HepG2 (cell line): ENCODE data around the gene MLH1. TPM values are rescaled to one million over a fixed set of nuclear protein-coding genes. Genes with fewer than 3 reads are reported as not detected.
"Not testable (repeated sequence)": the region's sequence is repeated elsewhere in the genome, so short reads cannot be mapped to it uniquely, and the experiment has no call there.

Source experiments
- ATAC-seq: fragments of 200-7000 bp; cut with Tn5 transposase; 3 replicates; pipeline ENCODE4 v1.9.1; 2020; ENCODE audit warnings: mild to moderate bottlenecking, moderate library complexity
- BruUV-seq: library from RNA; stranded (reverse); fragments of 400-500 nt; replicated peaks from 2 replicates; lab custom pipeline; 2021; lab: Mats Ljungman, UMichigan
- CTCF ChIA-PET: fragments of 300-600 bp; formaldehyde crosslinking; extraction: SDS; loops from one replicate; lab custom pipeline; 2021; ENCODE audit warnings: low total read pairs, inconsistent platforms, low intra/inter-chr PET ratio; lab: Yijun Ruan, JAX
- POLR2A ChIA-PET: fragments of 350-600 bp; sonication (Branson Sonifier 250); formaldehyde crosslinking; loops from one replicate; lab custom pipeline; 2020; ENCODE audit warnings: antibody characterized with exemption, inconsistent platforms; lab: Yijun Ruan, JAX
- DNase-seq: peaks from one replicate; pipeline ENCODE4 v3.0.0-alpha.2; 2015; ENCODE audit warnings: low spot score
- FAIRE-seq: peaks from 3 replicates; lab custom pipeline; 2011; peaks lifted over from hg19 to GRCh38; lab: Jason Lieb, UNC
- H2AFZ ChIP-seq: one replicate; pipeline ENCODE4 v1.6.1; 2011; ENCODE audit warnings: low read length, inconsistent platforms
- H3K27ac ChIP-seq: fragments of 300-600 bp; 3 replicates; pipeline ENCODE4 v1.8.0; 2011; ENCODE audit warnings: mixed run types, mild to moderate bottlenecking, mixed read lengths, low read length, inconsistent platforms; ENCODE audit not compliant: insufficient read depth; ENCODE audit errors: extremely low read length
- H3K27me3 ChIP-seq, 2 experiments: fragments of 200-600 bp in 1 of 2; 2 replicates in 1 of 2; 3 replicates in 1 of 2; pipeline versions ENCODE4 v1.6.0 to v1.8.0; 2011; ENCODE audit warnings: low read length in 2 of 2, mild to moderate bottlenecking in 2 of 2, moderate library complexity in 2 of 2, inconsistent platforms in 1 of 2; ENCODE audit not compliant: insufficient read depth in 2 of 2, control insufficient read depth in 1 of 2
- H3K36me3 ChIP-seq, 2 experiments: fragments of 200-600 bp in 1 of 2; replicated peaks in 1 of 2; 2 replicates in 1 of 2; 3 replicates in 1 of 2; pipeline versions ENCODE4 v1.5.1 to v1.8.0; 2011; ENCODE audit warnings: low read length in 2 of 2, inconsistent platforms in 1 of 2; ENCODE audit not compliant: insufficient read depth in 2 of 2, control insufficient read depth in 1 of 2
- H3K4me1 ChIP-seq: 2 replicates; pipeline ENCODE4 v1.5.1; 2012; ENCODE audit warnings: low read length, inconsistent platforms; ENCODE audit not compliant: insufficient read depth
- H3K4me2 ChIP-seq: 2 replicates; pipeline ENCODE4 v1.6.0; 2011; ENCODE audit warnings: low read depth, low read length, inconsistent platforms
- H3K4me3 ChIP-seq, 3 experiments: fragments of 200-600 bp in 1 of 3; sonication (generic), shearing (Covaris generic) in 1 of 3; replicated peaks in 1 of 3; 2 replicates each; pipeline ENCODE4 v1.5.1; 2011 to 2016; ENCODE audit warnings: low read length in 3 of 3, inconsistent platforms in 2 of 3, low read depth in 2 of 3, mild to moderate bottlenecking in 2 of 3, control low read depth in 1 of 3, mixed read lengths in 1 of 3; ENCODE audit not compliant: insufficient read depth in 1 of 3
- H3K79me2 ChIP-seq: one replicate; pipeline ENCODE4 v1.6.1; 2011; ENCODE audit warnings: low read length, inconsistent platforms; ENCODE audit not compliant: insufficient read depth
- H3K9ac ChIP-seq: 2 replicates; pipeline ENCODE4 v1.6.0; 2011; ENCODE audit warnings: mild to moderate bottlenecking, low read depth, low read length, inconsistent platforms; ENCODE audit not compliant: insufficient read depth
- H3K9me3 ChIP-seq: 2 replicates; pipeline ENCODE4 v1.5.1; 2012; ENCODE audit warnings: mild to moderate bottlenecking, low read length
- H4K20me1 ChIP-seq: 2 replicates; pipeline ENCODE4 v1.6.0; 2011; ENCODE audit warnings: inconsistent platforms, mild to moderate bottlenecking, low read length, moderate library complexity; ENCODE audit not compliant: insufficient read depth
- ATF7 ChIP-seq, 2 experiments: fragments of 450-650 bp in 1 of 2; sonication (generic) in 1 of 2; formaldehyde crosslinking in 1 of 2; IDR thresholded peaks; 2 replicates each; pipeline versions ENCODE4 v1.4.0 to v1.6.1; 2016 to 2020; ENCODE audit warnings: antibody characterized with exemption in 1 of 2, mild to moderate bottlenecking in 1 of 2, missing genetic modification reagents in 1 of 2
- NR0B2 ChIP-seq: sonication (generic); formaldehyde crosslinking; IDR thresholded peaks from 2 replicates; pipeline ENCODE4 v1.4.0; 2020; ENCODE audit warnings: mild to moderate bottlenecking, missing genetic modification reagents
- RBM22 ChIP-seq: fragments of 200-400 bp; formaldehyde crosslinking; optimal IDR thresholded peaks from 2 replicates; pipeline ENCODE3; 2017; ENCODE audit warnings: mild to moderate bottlenecking, low read length, moderate library complexity
- ZNF138 ChIP-seq: sonication (generic); formaldehyde crosslinking; IDR thresholded peaks from 2 replicates; pipeline ENCODE4 v1.5.0; 2020; ENCODE audit warnings: mild to moderate bottlenecking, low read depth, missing genetic modification reagents
- ZNF17 ChIP-seq: sonication (generic); formaldehyde crosslinking; IDR thresholded peaks from 2 replicates; pipeline ENCODE4 v1.5.0; 2020; ENCODE audit warnings: mild to moderate bottlenecking, missing genetic modification reagents
- ZNF607 ChIP-seq: sonication (generic); formaldehyde crosslinking; IDR thresholded peaks from 2 replicates; pipeline ENCODE4 v1.5.1; 2020; ENCODE audit warnings: missing genetic modification reagents, mild to moderate bottlenecking, borderline replicate concordance
- ZNF639 ChIP-seq: conservative IDR thresholded peaks from 2 replicates; pipeline ENCODE4 v1.6.1; 2018; ENCODE audit warnings: missing genetic modification reagents
- WGBS: methylation state at CpG from one replicate; pipeline ENCODE4 v1.1.6; 2017; ENCODE audit warnings: low lambda C conversion rate; 5-methylcytosine and 5-hydroxymethylcytosine counted together
- in situ Hi-C: cut with HindIII; loops from 2 replicates; pipeline ENCODE4 v1.10.0; 2017; ENCODE audit warnings: low pct_unique_long_range_greater_than_20kb; ENCODE audit not compliant: extremely low pct_ligation_motif_present
- intact Hi-C: fragments of 100-400 bp; cut with micrococcal nuclease; formaldehyde crosslinking; loops from one replicate; pipeline ENCODE4 v1.10.0; 2022; ENCODE audit not compliant: unreplicated experiment
- polyA plus RNA-seq, 8 experiments: library from polyadenylated mRNA; depleted of rRNA in 3 of 8; stranded (reverse) in 7 of 8; unstranded in 1 of 8; fragments of >200 nt; fragmentation: Illumina TruSeq in 4 of 8; extraction: Trizol in 4 of 8; gene quantifications; 2 replicates each; pipeline versions ENCODE4 v1.2.1 to v1.2.3, GENCODE V29; 2011 to 2016; ENCODE audit warnings: low read depth in 4 of 8, missing spikeins in 1 of 8, mixed read lengths in 1 of 8; ENCODE audit not compliant: insufficient read depth in 1 of 8
- total RNA-seq, 5 experiments: library from RNA; depleted of rRNA; stranded (reverse); fragments of >200 nt; fragmentation: Illumina TruSeq; extraction: Trizol; gene quantifications; 2 replicates each; pipeline ENCODE4 v1.2.3, GENCODE V29; 2016; ENCODE audit warnings: low read depth in 1 of 5

MLH1 gene
- total and polyA plus RNA-seq, 2 of the 13 experiments (the other 11 are each of a cell fraction or from before 2014, with no cell fraction given): 29.5 to 70.8 TPM

- intact Hi-C loops, DNase-seq, in situ Hi-C loops, H3K27me3 ChIP-seq, POLR2A ChIA-PET, ATAC-seq, H3K9me3 ChIP-seq, H3K9ac ChIP-seq, FAIRE-seq, H3K4me3 ChIP-seq, H4K20me1 ChIP-seq, BruUV-seq, H3K4me2 ChIP-seq, H3K27ac ChIP-seq, H3K4me1 ChIP-seq, H2AFZ ChIP-seq, H3K79me2 ChIP-seq, CTCF ChIA-PET: not testable (repeated sequence)
- WGBS: 100% methylated on average over 8 of the region's 8 CpGs
- H3K36me3 ChIP-seq: peaks cover 14 to 62% of the 10 kb centered on the region in 2 experiments; a peak in 4 of 5 replicates
Observed at GRCh38 chr3:37055077-37055476, 61.8 kb downstream of the MLH1 start.

GRCh38 chr3:37056826-37057225 lies 63.5 kb downstream of the MLH1 start:
- DNase-seq: no peak
- POLR2A ChIA-PET: no interaction called here
- Histone ChIP-seq H3K27ac (no peak overlapping the region), H3K4me2 (no peak overlapping the region), H2AFZ (no peak overlapping the region), H3K36me3 (peaks cover 10 to 48% of the 10 kb centered on the region in 2 experiments; a peak in 4 of 5 replicates)
- FAIRE-seq: no peak
- CTCF ChIA-PET: no interaction called here
- ATAC-seq: no peak
- BruUV-seq: no TSS peak
- in situ Hi-C loops: no loop called here
- TF ChIP-seq ZNF639 (no peak), ZNF17 (CRISPR knock-in tag) (no peak), NR0B2 (CRISPR knock-in tag) (no peak), ZNF607 (no peak), RBM22 (peak; percentile 32), ATF7 (IDR thresholded peaks at IDR 0.05) (no peak), ATF7 (CRISPR knock-in tag; IDR thresholded peaks at IDR 0.05) (no peak), ZNF138 (no peak)
- TF ChIP-seq, all 625 proteins: peak for 1
- intact Hi-C loops: no loop called here
- Histone ChIP-seq H3K79me2 (no peaks in the 10 kb centered on the region), H3K9ac (no peak overlapping the region), H4K20me1 (no peaks in the 10 kb centered on the region), H3K4me1 (no peaks in the 10 kb centered on the region), H3K27me3 (no peaks in the 10 kb centered on the region), H3K9me3 (no peaks in the 10 kb centered on the region), H3K4me3 (no peak overlapping the region)
